Measurements from ENCODE around the gene ERN1. TPM values are rescaled to one million over a fixed set of nuclear protein-coding genes. Genes with fewer than 3 reads are reported as not detected.

The ERN1 gene
- total RNA-seq, 2 donors from 2014 or later = 131 TPM

GRCh38 chr17:64002658-64003525 lies 127.1 kb downstream of the ERN1 start:
- no peak for ATAC-seq
- no peak overlapping the region for H3K4me3 Mint-ChIP-seq
- H3K27me3 Mint-ChIP-seq = no peaks in the 10 kb centered on the region
- H3K9me3 Mint-ChIP-seq = no peaks in the 10 kb centered on the region
- no peak for DNase-seq (ENCODE audit: low spot score)
- H3K4me1 Mint-ChIP-seq (ENCODE audit: low read depth in 2 of 2) = peaks cover 20% of the 10 kb centered on the region in 2 donors
- H3K27ac Mint-ChIP-seq = no peak overlapping the region
- H3K36me3 Mint-ChIP-seq = no peaks in the 10 kb centered on the region

DNA sequence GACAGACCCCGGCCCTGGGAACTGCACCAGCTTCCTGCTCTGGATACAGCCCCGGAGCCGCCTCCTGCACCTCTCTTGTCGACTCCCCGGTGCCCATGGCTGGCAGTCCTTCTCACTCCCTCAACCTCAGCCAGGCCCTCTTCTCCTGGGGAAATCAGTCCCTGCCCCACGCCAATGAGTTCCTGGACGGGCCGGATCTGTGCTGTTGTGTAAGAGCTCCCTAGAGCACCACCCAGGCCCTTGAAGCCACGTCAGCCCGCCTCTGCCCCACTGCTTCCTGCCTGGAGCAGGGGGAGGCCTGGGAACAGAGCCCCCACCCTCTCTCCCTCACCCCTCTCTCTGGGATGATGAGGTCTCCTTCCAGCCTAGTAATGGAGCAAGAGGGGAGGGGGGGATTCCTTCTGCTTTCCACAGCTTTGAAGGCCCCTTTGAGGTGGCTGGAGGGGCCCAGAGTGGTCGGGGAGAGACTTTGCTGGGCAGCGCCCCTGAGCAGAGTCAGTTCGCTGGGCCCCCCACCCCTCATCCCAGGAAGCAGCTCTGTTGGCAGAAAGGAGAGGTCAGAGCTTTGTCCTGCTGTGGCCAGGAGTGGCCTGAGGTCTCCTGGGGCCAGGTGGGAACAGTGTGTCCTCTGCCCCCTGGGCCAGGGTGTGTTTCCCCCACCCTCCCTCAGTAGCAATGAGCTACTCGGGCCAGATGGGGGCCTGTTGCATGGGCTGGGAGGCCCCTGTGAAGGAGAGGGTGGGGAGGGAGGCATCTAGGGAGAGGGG lies 128.0 kb downstream of the ERN1 start:
- no peak overlapping the region for H3K27ac Mint-ChIP-seq
- no peaks in the 10 kb centered on the region for H3K27me3 Mint-ChIP-seq
- H3K9me3 Mint-ChIP-seq = no peaks in the 10 kb centered on the region
- H3K4me3 Mint-ChIP-seq = no peak overlapping the region
- ATAC-seq (no peak), DNase-seq (ENCODE audit: low spot score) (no peak)
- H3K36me3 Mint-ChIP-seq = no peaks in the 10 kb centered on the region
- peaks cover 23 to 25% of the 10 kb centered on the region in 2 donors for H3K4me1 Mint-ChIP-seq (ENCODE audit: low read depth in 2 of 2)

DNA sequence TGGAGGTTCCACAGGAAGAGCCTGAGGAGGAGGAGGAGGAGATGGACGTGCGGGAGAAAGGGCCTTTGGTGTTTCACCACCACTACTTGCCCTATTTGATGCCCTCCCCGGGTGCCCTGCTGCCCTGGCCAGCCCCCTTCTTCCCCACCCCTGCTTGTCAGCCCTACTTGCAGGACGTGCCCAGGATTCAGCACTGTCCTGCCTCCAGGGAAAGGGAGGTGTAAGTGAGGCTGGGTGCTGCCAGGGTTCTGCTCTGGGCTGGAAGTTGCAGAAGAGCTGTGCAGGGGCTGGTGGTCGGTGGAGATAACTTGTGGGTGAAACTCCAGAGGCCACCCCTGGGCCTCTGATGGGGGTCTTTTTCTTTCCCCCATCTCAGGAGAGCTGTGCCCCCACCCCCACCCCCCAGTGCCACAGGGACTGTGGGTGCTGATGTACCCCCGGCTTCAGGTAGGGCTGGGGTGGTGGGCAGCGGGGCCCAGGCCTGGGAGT lies 128.8 kb downstream of the ERN1 start:
- H3K4me3 Mint-ChIP-seq = no peak overlapping the region
- H3K9me3 Mint-ChIP-seq = no peaks in the 10 kb centered on the region
- H3K36me3 Mint-ChIP-seq = no peaks in the 10 kb centered on the region
- H3K4me1 Mint-ChIP-seq (ENCODE audit: low read depth in 2 of 2) = peaks cover 23 to 31% of the 10 kb centered on the region in 2 donors
- DNase-seq (ENCODE audit: low spot score) (no peak), ATAC-seq (no peak)
- H3K27me3 Mint-ChIP-seq = no peaks in the 10 kb centered on the region
- no peak overlapping the region for H3K27ac Mint-ChIP-seq

GRCh38 chr17:63999680-64000531 lies 130.0 kb downstream of the ERN1 start:
- no peaks in the 10 kb centered on the region for H3K27me3 Mint-ChIP-seq
- no peaks in the 10 kb centered on the region for H3K36me3 Mint-ChIP-seq
- DNase-seq (ENCODE audit: low spot score) = no peak
- ATAC-seq = no peak
- peak overlapping the region in 1 of 2 donors; percentile 37 for H3K27ac Mint-ChIP-seq
- peaks cover 29 to 32% of the 10 kb centered on the region in 2 donors for H3K4me1 Mint-ChIP-seq (ENCODE audit: low read depth in 2 of 2)
- peak overlapping the region; percentile 82 for H3K4me3 Mint-ChIP-seq
- no peaks in the 10 kb centered on the region for H3K9me3 Mint-ChIP-seq

GRCh38 chr17:63998721-63999679 lies 130.9 kb downstream of the ERN1 start:
- no peaks in the 10 kb centered on the region for H3K27me3 Mint-ChIP-seq
- H3K4me1 Mint-ChIP-seq (ENCODE audit: low read depth in 2 of 2) = peaks cover 35 to 36% of the 10 kb centered on the region in 2 donors
- H3K4me3 Mint-ChIP-seq = peak overlapping the region; percentile 82
- ATAC-seq = no peak
- H3K36me3 Mint-ChIP-seq = no peaks in the 10 kb centered on the region
- H3K9me3 Mint-ChIP-seq = no peaks in the 10 kb centered on the region
- peak; percentile 58 for DNase-seq (ENCODE audit: low spot score)
- peak overlapping the region in 1 of 2 donors; percentile 37 for H3K27ac Mint-ChIP-seq

GRCh38 chr17:63998050-63998720 lies 131.8 kb downstream of the ERN1 start, which contains the start of gene PRR29:
Gene PRR29, plus strand, starts transcription at chr17:63998351. Its CDS starts 14 bp downstream, at chr17:63998365.
- ATAC-seq (peak; percentile 88), DNase-seq (ENCODE audit: low spot score) (peak; percentile 84)
- Mint-ChIP-seq H3K9me3 (no peaks in the 10 kb centered on the region), H3K27me3 (no peaks in the 10 kb centered on the region), H3K4me1 (ENCODE audit: low read depth in 2 of 2) (peaks cover 40 to 41% of the 10 kb centered on the region in 2 donors), H3K4me3 (peak within 1 kb of the TSS; percentile 82), H3K27ac (peak within 1 kb of the TSS; percentile 37 to 60), H3K36me3 (no peaks in the 10 kb centered on the region)

DNA sequence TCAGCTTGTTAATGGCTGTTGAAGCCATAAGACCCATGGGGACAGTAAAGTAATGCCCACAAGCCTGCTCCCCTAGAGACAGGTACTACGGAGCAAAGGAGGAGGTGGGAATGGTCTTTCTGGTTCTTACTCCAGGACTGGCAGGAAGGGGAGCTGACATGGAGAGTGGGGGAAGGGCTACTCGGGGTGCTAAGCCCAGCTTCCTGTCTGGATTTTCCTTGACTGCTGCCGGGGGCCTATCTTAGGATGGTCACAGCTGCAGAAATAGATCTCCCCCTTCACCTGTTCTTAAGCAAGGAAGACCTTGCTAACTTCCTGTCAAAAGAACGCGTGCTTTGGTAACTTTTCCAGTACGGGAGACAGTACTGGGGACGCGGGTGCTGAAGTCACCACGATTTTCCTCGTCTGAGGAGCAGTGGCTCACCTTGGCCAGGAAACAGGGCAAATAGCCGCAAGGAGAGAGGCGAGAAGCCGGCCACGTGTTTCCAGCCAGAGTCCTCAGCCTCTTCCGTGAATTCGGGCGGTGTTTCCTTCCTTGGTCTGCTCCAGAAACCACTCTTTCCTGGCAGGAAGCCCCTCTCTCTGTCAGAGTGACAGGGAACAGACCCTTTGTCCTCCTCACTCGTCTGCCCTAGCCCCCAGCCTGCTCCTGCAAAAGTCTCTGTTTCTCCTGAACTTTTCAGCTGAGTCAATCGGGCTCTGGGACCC lies 132.4 kb downstream of the ERN1 start:
- Mint-ChIP-seq H3K27ac (peak overlapping the region in 1 of 2 donors; percentile 60), H3K36me3 (no peaks in the 10 kb centered on the region), H3K4me3 (peak overlapping the region; percentile 82), H3K27me3 (no peaks in the 10 kb centered on the region), H3K9me3 (no peaks in the 10 kb centered on the region), H3K4me1 (ENCODE audit: low read depth in 2 of 2) (peaks cover 44 to 45% of the 10 kb centered on the region in 2 donors)
- DNase-seq (ENCODE audit: low spot score) = no peak
- no peak for ATAC-seq

DNA sequence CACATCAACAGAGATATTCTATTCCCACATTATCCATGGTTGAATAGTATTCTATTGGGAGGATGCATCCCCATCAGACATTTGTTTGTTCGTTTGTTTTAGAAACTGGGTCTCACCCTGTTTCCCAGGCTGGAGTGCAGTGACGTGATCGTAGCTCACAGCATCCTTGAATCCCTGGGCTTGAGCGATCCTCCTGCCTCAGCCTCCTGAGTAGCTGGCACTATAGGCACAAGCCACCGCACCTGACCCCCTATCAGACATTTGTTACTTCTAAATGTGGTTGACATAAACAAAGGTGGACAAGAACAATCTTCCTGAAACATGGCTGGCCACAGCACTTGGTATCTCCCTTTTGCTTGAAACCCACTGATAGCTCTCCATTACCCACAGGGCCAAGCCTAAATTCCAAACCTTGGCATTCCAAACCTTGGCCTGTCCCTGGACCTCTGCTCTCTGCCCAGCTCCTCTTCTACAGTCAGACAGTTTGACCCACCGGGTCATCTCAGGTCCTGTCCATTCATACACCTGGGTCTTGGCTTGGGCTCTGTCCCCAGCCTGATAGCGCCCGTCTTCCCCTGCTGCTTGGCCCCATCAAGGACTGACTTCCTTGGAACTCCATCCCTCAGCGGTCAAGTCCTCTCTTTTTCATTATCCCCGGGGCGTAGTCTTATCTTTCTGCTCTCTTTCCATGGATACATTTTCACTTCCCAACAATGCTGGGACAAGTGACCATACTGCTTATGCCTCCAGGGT lies 133.3 kb downstream of the ERN1 start:
- Mint-ChIP-seq H3K4me1 (ENCODE audit: low read depth in 2 of 2) (peaks cover 53 to 54% of the 10 kb centered on the region in 2 donors), H3K9me3 (no peaks in the 10 kb centered on the region), H3K27me3 (no peaks in the 10 kb centered on the region), H3K36me3 (no peaks in the 10 kb centered on the region), H3K27ac (peak overlapping the region in 1 of 2 donors; percentile 7), H3K4me3 (no peak overlapping the region)
- ATAC-seq (no peak), DNase-seq (ENCODE audit: low spot score) (peak; percentile 44)

GRCh38 chr17:63995626-63996025 lies 134.3 kb downstream of the ERN1 start:
- Mint-ChIP-seq H3K27me3 (no peaks in the 10 kb centered on the region), H3K9me3 (no peaks in the 10 kb centered on the region), H3K36me3 (no peaks in the 10 kb centered on the region), H3K27ac (peak overlapping the region in 1 of 2 donors; percentile 4), H3K4me3 (peak overlapping the region; percentile 1), H3K4me1 (ENCODE audit: low read depth in 2 of 2) (peaks cover 63% of the 10 kb centered on the region in 2 donors)
- DNase-seq (ENCODE audit: low spot score) (peak; percentile 20), ATAC-seq (no peak)

DNA sequence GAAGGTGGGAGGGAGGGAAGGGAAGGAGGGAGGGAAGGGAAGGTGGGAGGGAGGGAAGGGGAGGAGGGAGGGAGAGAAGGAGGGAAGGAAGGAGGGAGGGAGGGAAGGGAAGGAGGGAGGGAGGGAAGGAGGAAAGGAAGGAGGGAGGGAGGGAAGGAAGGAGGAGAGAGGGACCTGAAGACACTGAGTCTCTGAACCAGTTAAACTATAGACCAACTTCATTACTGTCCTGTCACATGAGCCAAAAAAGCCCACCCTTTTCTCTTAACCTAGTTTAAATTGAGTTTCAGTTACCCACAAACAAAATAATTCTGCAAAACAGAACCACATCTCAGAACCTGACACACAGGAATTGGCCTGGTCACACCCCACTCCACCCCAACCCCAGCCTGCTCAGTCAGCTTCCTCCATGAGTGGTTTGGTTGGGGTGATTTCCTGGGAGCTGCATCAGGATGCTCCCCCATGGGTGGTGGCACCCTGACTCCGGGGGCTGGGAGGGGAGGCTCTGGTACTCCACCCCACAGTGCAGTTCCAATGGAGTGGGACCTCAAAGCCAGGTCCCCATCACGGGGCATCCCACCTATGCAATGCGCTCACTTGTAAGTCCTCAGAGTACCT lies 136.5 kb downstream of the ERN1 start:
- ATAC-seq (no peak), DNase-seq (ENCODE audit: low spot score) (peak; percentile 51)
- H3K36me3 Mint-ChIP-seq = no peaks in the 10 kb centered on the region
- H3K27me3 Mint-ChIP-seq = no peaks in the 10 kb centered on the region
- H3K4me1 Mint-ChIP-seq (ENCODE audit: low read depth in 2 of 2) = peaks cover 61 to 66% of the 10 kb centered on the region in 2 donors
- peak overlapping the region; percentile 18 for H3K4me3 Mint-ChIP-seq
- no peaks in the 10 kb centered on the region for H3K9me3 Mint-ChIP-seq
- peak overlapping the region; percentile 24 to 41 for H3K27ac Mint-ChIP-seq

DNA sequence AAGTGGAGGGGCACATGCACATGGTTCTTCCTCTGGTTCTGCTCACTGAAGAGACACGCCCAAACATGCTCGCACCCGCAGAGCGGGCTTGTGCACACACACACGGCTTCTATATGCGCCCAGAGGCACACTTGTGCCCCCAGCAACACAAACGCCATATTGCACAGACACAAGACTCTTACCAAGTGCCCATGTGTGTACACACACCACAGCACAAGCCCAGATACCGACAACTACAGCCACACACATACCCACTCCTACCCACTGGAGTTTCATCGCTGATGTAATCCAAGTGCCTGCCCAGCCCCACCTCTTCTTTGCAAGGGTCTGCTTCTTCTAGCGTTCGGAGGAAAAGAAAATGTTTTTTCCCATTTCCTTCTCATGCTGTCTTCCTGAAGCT lies 138.3 kb downstream of the ERN1 start:
- Mint-ChIP-seq H3K4me3 (peak overlapping the region; percentile 72), H3K9me3 (no peaks in the 10 kb centered on the region), H3K27ac (peak overlapping the region in 1 of 2 donors; percentile 58), H3K36me3 (no peaks in the 10 kb centered on the region), H3K4me1 (ENCODE audit: low read depth in 2 of 2) (peaks cover 52 to 53% of the 10 kb centered on the region in 2 donors), H3K27me3 (no peaks in the 10 kb centered on the region)
- DNase-seq (ENCODE audit: low spot score) = peak; percentile 38
- ATAC-seq = no peak
